HG03039 (cell line): ENCODE data around the gene GAS2L1.

Experiments used
- ATAC-seq: cut with Tn5 transposase; IDR thresholded peaks from one replicate; pipeline ENCODE4 v1.9.1; 2021; ENCODE audit warnings: mild to moderate bottlenecking, moderate library complexity; ENCODE audit not compliant: unreplicated experiment

Gene GAS2L1

GRCh38 chr22:29308791-29309262 lies 2.4 kb downstream of the GAS2L1 start:
- no peak for ATAC-seq

- no peak for ATAC-seq
Observed at GRCh38 chr22:29309332-29310064, 3.0 kb downstream of the GAS2L1 start.

- no peak for ATAC-seq
Observed at GRCh38 chr22:29310065-29310862, 3.8 kb downstream of the GAS2L1 start.

GRCh38 chr22:29310863-29311339 lies 4.5 kb downstream of the GAS2L1 start:
- no peak for ATAC-seq

- no peak for ATAC-seq
Observed at GRCh38 chr22:29311464-29312217, 5.2 kb downstream of the GAS2L1 start.

- no peak for ATAC-seq
Observed at GRCh38 chr22:29312218-29313125, 6.0 kb downstream of the GAS2L1 start.

- ATAC-seq: no peak
Observed at GRCh38 chr22:29313126-29313575, 6.7 kb downstream of the GAS2L1 start.

GRCh38 chr22:29313576-29314466 lies 7.4 kb downstream of the GAS2L1 start:
- no peak for ATAC-seq

- no peak for ATAC-seq
Observed at GRCh38 chr22:29314537-29315285, 8.3 kb downstream of the GAS2L1 start.

GRCh38 chr22:29315286-29316140 lies 9.1 kb downstream of the GAS2L1 start, which contains the start of gene RASL10A:
Gene RASL10A (minus strand): TSS chr22:29315697. CDS start chr22:29315246, 451 bp downstream.
- ATAC-seq: no peak

GRCh38 chr22:29316141-29316828 lies 9.8 kb downstream of the GAS2L1 start:
- ATAC-seq: no peak

- no peak for ATAC-seq
Observed at GRCh38 chr22:29317827-29318454, 11.5 kb downstream of the GAS2L1 start.

- no peak for ATAC-seq
Observed at GRCh38 chr22:29319072-29319471, 12.6 kb downstream of the GAS2L1 start.

GRCh38 chr22:29320546-29320945 lies 14.1 kb downstream of the GAS2L1 start:
- no peak for ATAC-seq

GRCh38 chr22:29323641-29324040 lies 17.2 kb downstream of the GAS2L1 start:
- no peak for ATAC-seq

GRCh38 chr22:29325356-29325755 lies 18.9 kb downstream of the GAS2L1 start:
- ATAC-seq: no peak
